ENCODE measurements around the gene COTL1.

COTL1 gene

GRCh38 chr16:84660973-84661372 is 43.1 kb upstream of the COTL1 start:
- Histone ChIP-seq H3K36me3 (replicated peaks; ENCODE audit: insufficient read depth, low read length) (no peaks in the 10 kb centered on the region), H3F3A (ENCODE audit: insufficient read depth, low read length) (no peaks in the 10 kb centered on the region), H3K79me2 (ENCODE audit: low read length) (no peaks in the 10 kb centered on the region), H3K4me1 (ENCODE audit: low read length) (peaks cover 12% of the 10 kb centered on the region; the same call in 1 of the 2 replicates), H3K9me3 (replicated peaks; ENCODE audit: insufficient read depth, low read length) (no peaks in the 10 kb centered on the region), H3K9me2 (replicated peaks; ENCODE audit: insufficient read depth, low read length) (no peaks in the 10 kb centered on the region), H3K9ac (ENCODE audit: low read length) (no peak overlapping the region), H4K20me1 (ENCODE audit: insufficient read depth, low read length) (no peaks in the 10 kb centered on the region), H3K27me3 (replicated peaks; ENCODE audit: insufficient read depth, low read length) (no peaks in the 10 kb centered on the region), H3K4me2 (ENCODE audit: low read depth, low read length) (no peak overlapping the region), H3K27ac (ENCODE audit: low read length) (no peak overlapping the region), H2AFZ (ENCODE audit: low read length) (no peak overlapping the region), H3K4me3 (ENCODE audit: low read length) (no peak overlapping the region)
- no peak for DNase-seq
- no peak for TF ChIP-seq EZH2 (optimal IDR thresholded peaks at IDR 0.05; ENCODE audit: low read depth, low read length)
- no peak for TF ChIP-seq CTCF (IDR thresholded peaks at IDR 0.05; ENCODE audit: low read length)
- TF ChIP-seq EZH2phosphoT487 (IDR thresholded peaks at IDR 0.05; ENCODE audit: low read length), result no peak

GRCh38 chr16:84659656-84660300 is 41.9 kb upstream of the COTL1 start:
- TF ChIP-seq EZH2 (optimal IDR thresholded peaks at IDR 0.05; ENCODE audit: low read depth, low read length), result no peak
- TF ChIP-seq EZH2phosphoT487 (IDR thresholded peaks at IDR 0.05; ENCODE audit: low read length), result no peak
- TF ChIP-seq CTCF (IDR thresholded peaks at IDR 0.05; ENCODE audit: low read length), result no peak
- Histone ChIP-seq H3K27me3 (replicated peaks; ENCODE audit: insufficient read depth, low read length) (no peaks in the 10 kb centered on the region), H3K9me2 (replicated peaks; ENCODE audit: insufficient read depth, low read length) (no peaks in the 10 kb centered on the region), H3K4me3 (ENCODE audit: low read length) (no peak overlapping the region), H3K4me2 (ENCODE audit: low read depth, low read length) (no peak overlapping the region), H2AFZ (ENCODE audit: low read length) (no peak overlapping the region), H3K36me3 (replicated peaks; ENCODE audit: insufficient read depth, low read length) (no peaks in the 10 kb centered on the region), H3K79me2 (ENCODE audit: low read length) (no peaks in the 10 kb centered on the region), H4K20me1 (ENCODE audit: insufficient read depth, low read length) (no peaks in the 10 kb centered on the region), H3K9ac (ENCODE audit: low read length) (no peak overlapping the region), H3K27ac (ENCODE audit: low read length) (no peak overlapping the region), H3K9me3 (replicated peaks; ENCODE audit: insufficient read depth, low read length) (no peaks in the 10 kb centered on the region), H3K4me1 (ENCODE audit: low read length) (peaks cover 12% of the 10 kb centered on the region; the same call in 1 of the 2 replicates), H3F3A (ENCODE audit: insufficient read depth, low read length) (no peaks in the 10 kb centered on the region)
- no peak for DNase-seq

- H3K4me3 ChIP-seq (ENCODE audit: low read length), result no peak overlapping the region
- H3K27ac ChIP-seq (ENCODE audit: low read length), result no peak overlapping the region
- H2AFZ ChIP-seq (ENCODE audit: low read length), result no peak overlapping the region
- TF ChIP-seq CTCF (IDR thresholded peaks at IDR 0.05; ENCODE audit: low read length), result no peak
- no peaks in the 10 kb centered on the region for H3K36me3 ChIP-seq (replicated peaks; ENCODE audit: insufficient read depth, low read length)
- H3K4me1 ChIP-seq (ENCODE audit: low read length), result peaks cover 4% of the 10 kb centered on the region; the same call in 1 of the 2 replicates
- no peaks in the 10 kb centered on the region; the same call in 1 of the 2 replicates for H3K79me2 ChIP-seq (ENCODE audit: low read length)
- no peaks in the 10 kb centered on the region for H3F3A ChIP-seq (ENCODE audit: insufficient read depth, low read length)
- H3K9me3 ChIP-seq (replicated peaks; ENCODE audit: insufficient read depth, low read length), result no peaks in the 10 kb centered on the region
- H3K4me2 ChIP-seq (ENCODE audit: low read depth, low read length), result no peak overlapping the region
- no peaks in the 10 kb centered on the region for H3K9me2 ChIP-seq (replicated peaks; ENCODE audit: insufficient read depth, low read length)
- H4K20me1 ChIP-seq (ENCODE audit: insufficient read depth, low read length), result no peaks in the 10 kb centered on the region
- no peak for DNase-seq
- H3K9ac ChIP-seq (ENCODE audit: low read length), result no peak overlapping the region
- H3K27me3 ChIP-seq (replicated peaks; ENCODE audit: insufficient read depth, low read length), result no peaks in the 10 kb centered on the region
Measured at GRCh38 chr16:84658690-84659089, 40.8 kb upstream of the COTL1 start.
